Measurements from ENCODE around the gene PARD3B. TPM values are rescaled to one million over a fixed set of nuclear protein-coding genes. Genes with fewer than 3 reads are reported as not detected.

Gene PARD3B
- total RNA-seq, 1 experiment from 2014 or later: 2.0 TPM

- Histone ChIP-seq H3K9ac (ENCODE audit: low read length) (no peak overlapping the region), H2AFZ (ENCODE audit: low read depth, low read length, poor library complexity, severe bottlenecking) (no peak overlapping the region), H3K79me2 (ENCODE audit: insufficient read depth, low read length) (no peaks in the 10 kb centered on the region), H3K4me2 (ENCODE audit: low read length) (no peak overlapping the region), H3K27ac (ENCODE audit: low read depth, low read length) (no peak overlapping the region), H3K9me2 (ENCODE audit: insufficient read depth) (no peaks in the 10 kb centered on the region), H3K9me3 (ENCODE audit: control insufficient read depth in 1 of 2, insufficient read depth in 1 of 2, low read depth in 1 of 2, low read length in 2 of 2) (no peaks in the 10 kb centered on the region), H3K36me3 (ENCODE audit: control insufficient read depth in 1 of 2, insufficient read depth in 2 of 2, low read length in 2 of 2) (no peaks in the 10 kb centered on the region), H4K20me1 (ENCODE audit: insufficient read depth) (no peaks in the 10 kb centered on the region), H3K27me3 (ENCODE audit: insufficient read depth, low read length) (no peaks in the 10 kb centered on the region), H3K4me1 (ENCODE audit: control insufficient read depth in 1 of 2, insufficient read depth in 2 of 2, low read length in 2 of 2) (no peaks in the 10 kb centered on the region), H3K4me3 (replicated peaks in 1 of 2; ENCODE audit: low read depth in 1 of 2, low read length in 2 of 2) (no peak overlapping the region)
- RAD21 ChIA-PET (ENCODE audit: low non-redundant PET in 1 of 2, low total read pairs in 2 of 2, uncharacterized antibody in 2 of 2, unreplicated experiment in 2 of 2): no interaction called here
- no TSS peak for BruUV-seq (replicated peaks)
- CTCF ChIA-PET: no interaction called here
- intact Hi-C loops (cut with micrococcal nuclease): no loop called here
- TF ChIP-seq ELF1 (IDR thresholded peaks at IDR 0.05; ENCODE audit: borderline replicate concordance, low read depth) (no peak), RAD21 (IDR thresholded peaks at IDR 0.05; ENCODE audit: low read depth) (no peak), SIN3A (IDR thresholded peaks at IDR 0.05; ENCODE audit: low read depth) (no peak), CTCF (IDR thresholded peaks at IDR 0.05 in 2 of 3, conservative IDR thresholded peaks at IDR 0.05 in 1 of 3; ENCODE audit: borderline replicate concordance in 1 of 3, insufficient read depth in 1 of 3, low read depth in 2 of 3, low read length in 2 of 3) (no peak), TCF7L2 (IDR thresholded peaks at IDR 0.05; ENCODE audit: borderline replicate concordance, extremely low read depth, insufficient read depth, insufficient read length) (no peak), ZNF274 (IDR thresholded peaks at IDR 0.05; ENCODE audit: low read depth, low read length) (no peak), EZH2phosphoT487 (IDR thresholded peaks at IDR 0.05; ENCODE audit: borderline replicate concordance) (no peak), CBX3 (IDR thresholded peaks at IDR 0.05; ENCODE audit: low read depth) (no peak), SRF (IDR thresholded peaks at IDR 0.05; ENCODE audit: low read depth) (no peak), EZH2 (IDR thresholded peaks at IDR 0.05) (no peak), POLR2A (IDR thresholded peaks at IDR 0.05; ENCODE audit: borderline replicate concordance, extremely low read depth, insufficient read depth, insufficient read length) (no peak), SP1 (IDR thresholded peaks at IDR 0.05; ENCODE audit: low read depth) (no peak), ZFX (IDR thresholded peaks at IDR 0.05) (no peak), MAX (IDR thresholded peaks at IDR 0.05) (no peak), POLR2AphosphoS5 (IDR thresholded peaks at IDR 0.05; ENCODE audit: low read depth, low read length) (no peak), JUND (IDR thresholded peaks at IDR 0.05) (no peak), FOSL1 (IDR thresholded peaks at IDR 0.05; ENCODE audit: low read depth) (no peak)
- no peak for ATAC-seq
- POLR2A ChIA-PET: no interaction called here
- DNase-seq (ENCODE audit: low read depth, low spot score): no peak
Measured at GRCh38 chr2:205060269-205060668, 515.0 kb downstream of the PARD3B start.
